Measurements from ENCODE around the gene KNG1. TPM values are rescaled to one million over a fixed set of nuclear protein-coding genes. Genes with fewer than 3 reads are reported as not detected.
A peak's percentile ranks its signal among the peaks of the same experiment; 100 is the strongest.
"Not testable (repeated sequence)": the region's sequence is repeated elsewhere in the genome, so short reads cannot be mapped to it uniquely, and the experiment has no call there.

Gene KNG1
- polyA plus RNA-seq, 1 donor, result not detected

DNA sequence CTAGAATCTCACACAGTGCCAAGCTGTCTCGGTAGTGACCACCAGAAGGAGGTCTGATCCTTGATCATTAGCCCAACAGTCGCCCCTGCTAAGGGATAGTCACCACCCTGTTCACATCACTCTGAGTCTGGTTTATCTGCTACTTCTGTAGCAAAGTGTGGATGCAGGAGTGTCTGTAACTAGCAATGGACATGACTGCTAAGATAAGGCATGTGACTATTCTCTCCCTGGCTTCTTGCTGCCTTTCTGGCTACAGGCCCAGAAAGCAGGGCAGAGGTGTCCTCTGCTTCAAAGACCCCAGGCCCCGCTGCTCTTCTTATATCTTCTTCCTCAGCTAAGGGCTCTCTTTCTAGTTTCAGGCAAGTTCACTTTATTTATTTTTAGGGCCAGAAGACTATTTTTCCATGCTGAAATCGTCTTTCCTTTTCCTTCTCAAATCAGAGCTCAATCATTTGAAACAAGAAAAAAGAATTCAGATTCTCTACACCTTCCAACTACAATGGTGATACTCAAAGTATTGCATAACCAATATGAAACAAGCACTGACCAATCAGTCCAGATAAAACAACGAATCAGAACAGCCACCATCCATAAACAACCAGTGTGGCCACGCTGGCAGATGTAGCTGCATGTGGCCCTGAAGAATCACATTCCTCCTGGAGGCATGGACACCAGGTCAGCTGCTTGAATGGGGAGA is 8.0 kb upstream of the KNG1 start:
- no peak for DNase-seq (ENCODE audit: low read depth)

DNA sequence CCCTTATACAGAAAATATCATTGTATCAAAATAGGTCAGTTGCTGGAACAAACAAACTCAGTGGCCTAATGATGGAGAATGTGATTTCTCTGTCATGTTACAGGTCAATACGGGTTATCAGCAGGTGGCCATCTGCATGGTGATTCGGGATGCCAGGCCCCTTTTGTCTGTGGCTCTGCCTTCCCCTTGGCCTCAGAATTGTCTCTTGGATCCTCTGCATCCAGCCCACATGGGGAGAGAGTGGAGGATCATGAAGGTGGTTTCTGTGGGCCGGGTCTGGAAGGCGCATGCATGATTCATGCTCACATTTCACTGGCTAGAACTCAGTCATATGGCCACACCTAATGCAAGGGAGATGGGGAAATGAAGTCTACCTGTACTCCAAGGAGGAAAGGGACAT is 6.5 kb upstream of the KNG1 start:
- not testable (repeated sequence) for DNase-seq (ENCODE audit: low read depth)

DNA sequence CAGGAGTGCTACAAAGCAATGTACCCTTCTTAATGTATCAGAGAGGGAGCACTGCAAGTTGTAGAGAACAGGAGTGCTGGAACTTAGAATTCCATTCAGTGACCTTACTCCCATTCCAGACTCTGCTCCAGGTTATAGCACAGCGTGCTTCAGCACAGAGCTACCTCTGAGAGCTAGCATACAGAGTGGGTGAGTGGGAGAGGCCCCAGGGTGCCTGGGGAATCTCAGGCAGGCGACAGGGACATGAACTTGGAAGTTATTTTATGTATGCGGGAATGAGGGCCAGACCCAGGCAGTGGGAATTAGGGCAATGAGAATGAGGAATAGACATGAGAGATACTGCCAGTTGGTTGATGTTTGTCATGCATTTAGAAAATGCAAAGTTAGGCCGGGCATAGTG is 3.7 kb upstream of the KNG1 start:
- DNase-seq (ENCODE audit: low read depth), result no peak

DNA sequence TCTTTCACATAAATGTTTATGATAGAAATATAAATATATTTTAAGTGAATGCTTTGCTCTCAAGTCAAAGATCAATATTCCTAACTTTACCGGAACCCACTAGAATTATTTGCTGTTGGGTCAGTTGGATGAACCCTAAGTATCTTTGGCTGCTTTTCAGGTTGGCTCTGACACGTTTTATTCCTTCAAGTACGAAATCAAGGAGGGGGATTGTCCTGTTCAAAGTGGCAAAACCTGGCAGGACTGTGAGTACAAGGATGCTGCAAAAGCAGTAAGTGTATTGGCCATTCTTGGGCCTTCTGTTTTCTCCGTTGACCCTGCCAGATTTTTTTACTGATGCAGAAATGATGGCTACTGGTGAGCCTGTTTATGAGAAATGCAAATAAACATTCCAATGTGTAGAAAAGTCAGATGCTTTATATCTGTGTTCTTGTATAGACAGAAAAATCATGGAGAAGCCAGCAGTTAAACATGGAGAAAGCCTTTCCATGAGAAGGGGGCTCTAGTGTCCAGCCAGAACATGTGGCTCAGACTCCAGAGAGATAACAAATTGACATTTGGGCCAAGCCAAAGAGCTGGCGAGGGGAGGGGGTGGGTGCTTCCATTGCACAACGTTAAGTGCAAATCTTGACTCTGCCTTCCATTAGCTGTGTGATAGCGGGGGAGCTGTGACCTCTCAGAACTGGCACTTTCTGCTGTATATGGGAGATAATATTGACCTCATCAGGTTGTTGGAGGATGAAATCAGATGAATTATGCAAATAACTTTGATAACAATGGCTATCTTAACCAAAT is 3.0 kb downstream of the KNG1 start:
- DNase-seq (ENCODE audit: low read depth), result no peak

DNA sequence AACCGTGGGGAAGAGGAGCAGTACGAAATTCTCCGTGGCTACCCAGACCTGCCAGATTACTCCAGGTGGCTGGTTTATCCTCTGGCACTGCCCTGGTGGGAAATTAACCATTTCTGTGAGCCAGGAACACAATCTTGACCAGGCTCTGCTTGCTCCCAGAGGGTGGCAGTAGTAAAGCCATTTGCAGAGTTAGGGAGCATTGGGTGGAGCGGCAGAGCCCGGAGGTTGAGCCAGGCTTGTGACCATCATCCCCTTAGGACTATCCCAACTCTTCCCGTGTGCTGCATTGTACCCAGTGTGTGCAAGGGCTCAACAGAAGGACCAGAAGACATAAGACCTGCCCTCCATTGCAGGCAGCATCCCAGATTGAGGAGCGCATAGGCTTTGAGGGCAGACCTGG is 5.3 kb downstream of the KNG1 start:
- DNase-seq (ENCODE audit: low read depth), result no peak

DNA sequence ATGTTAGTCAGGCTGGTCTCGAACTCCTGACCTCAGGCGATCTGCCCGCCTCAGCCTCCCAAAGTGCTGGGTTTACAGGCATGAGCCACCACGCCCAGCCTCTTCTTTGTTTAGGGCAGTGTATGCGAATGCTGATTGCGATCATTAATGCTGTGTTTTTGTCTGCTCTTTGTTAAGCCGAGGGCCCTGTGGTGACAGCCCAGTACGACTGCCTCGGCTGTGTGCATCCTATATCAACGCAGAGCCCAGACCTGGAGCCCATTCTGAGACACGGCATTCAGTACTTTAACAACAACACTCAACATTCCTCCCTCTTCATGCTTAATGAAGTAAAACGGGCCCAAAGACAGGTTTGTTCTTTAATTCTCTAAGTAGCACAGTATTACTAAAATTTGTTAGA is 7.8 kb downstream of the KNG1 start:
- no peak for DNase-seq (ENCODE audit: low read depth)

DNA sequence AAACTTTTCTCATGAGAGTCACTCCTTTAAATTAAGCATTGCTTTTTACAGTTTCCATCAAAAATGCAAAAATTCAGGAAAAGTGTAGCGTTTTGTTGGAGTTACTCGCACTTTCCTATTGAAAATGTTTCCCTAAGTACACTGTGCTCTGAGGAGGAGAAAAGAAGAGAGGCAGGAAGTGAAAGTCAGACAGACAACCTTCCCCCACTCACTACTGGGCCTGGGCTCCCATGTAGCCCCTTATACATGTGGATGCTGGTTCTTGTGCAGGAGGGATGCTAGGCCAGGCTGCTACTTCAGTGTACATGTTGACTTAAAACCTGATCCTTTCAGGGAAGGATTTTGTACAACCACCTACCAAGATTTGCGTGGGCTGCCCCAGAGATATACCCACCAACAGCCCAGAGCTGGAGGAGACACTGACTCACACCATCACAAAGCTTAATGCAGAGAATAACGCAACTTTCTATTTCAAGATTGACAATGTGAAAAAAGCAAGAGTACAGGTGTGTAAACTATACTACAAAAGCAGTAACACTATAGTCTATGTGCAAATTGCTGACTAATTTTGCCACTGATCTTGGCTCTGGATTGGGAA is 15.1 kb downstream of the KNG1 start:
- DNase-seq (ENCODE audit: low read depth), result no peak

DNA sequence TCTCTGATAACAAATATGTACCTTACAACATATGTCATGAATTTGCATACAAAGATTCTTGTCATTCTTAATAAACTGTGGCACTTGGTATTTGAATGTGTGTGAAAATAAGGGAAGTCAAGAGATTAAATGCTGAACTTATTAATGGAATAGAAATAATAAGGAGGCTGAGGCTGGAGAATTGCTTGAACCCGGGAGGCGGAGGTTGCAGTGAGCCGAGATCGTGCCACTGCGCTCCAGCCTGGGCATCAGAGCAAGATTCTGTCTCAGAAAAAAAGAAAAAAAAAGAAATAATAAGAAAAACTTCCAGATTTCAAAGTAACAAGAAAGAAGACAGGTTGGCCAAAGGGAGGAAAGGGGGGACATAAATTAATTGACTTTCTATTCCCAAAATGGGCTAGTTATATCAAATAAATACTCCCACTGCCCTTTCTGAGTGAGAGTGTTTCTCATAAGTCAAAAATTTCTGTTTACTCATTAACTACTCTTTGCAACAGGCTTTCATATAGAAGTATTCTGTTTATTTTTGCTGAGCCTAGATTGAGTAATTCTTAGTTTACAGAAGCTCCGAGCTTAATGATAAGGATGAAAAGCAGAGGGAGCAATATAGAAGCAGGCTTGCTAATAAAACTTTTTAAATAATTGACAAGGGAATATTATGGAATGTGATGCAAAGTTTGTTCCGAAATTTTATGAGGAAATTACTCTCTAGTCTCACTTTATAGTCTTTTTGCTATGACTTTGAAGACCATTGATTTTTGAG is 25.6 kb downstream of the KNG1 start:
- DNase-seq (ENCODE audit: low read depth), result no peak

DNA sequence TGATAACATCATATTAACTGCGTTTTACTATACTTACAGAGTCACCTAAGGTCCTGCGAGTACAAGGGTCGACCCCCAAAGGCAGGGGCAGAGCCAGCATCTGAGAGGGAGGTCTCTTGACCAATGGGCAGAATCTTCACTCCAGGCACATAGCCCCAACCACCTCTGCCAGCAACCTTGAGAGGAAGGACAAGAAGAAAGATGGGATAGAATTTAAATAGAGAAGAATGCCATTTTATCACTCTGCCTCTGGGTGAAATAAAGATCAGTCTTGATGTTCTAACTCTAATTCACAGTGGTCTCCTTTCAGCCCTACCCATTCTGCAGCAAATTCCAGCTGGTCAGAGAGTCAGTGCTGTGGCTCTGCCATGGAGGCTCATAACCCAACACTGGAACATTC is 26.5 kb downstream of the KNG1 start:
- no peak for DNase-seq (ENCODE audit: low read depth)

DNA sequence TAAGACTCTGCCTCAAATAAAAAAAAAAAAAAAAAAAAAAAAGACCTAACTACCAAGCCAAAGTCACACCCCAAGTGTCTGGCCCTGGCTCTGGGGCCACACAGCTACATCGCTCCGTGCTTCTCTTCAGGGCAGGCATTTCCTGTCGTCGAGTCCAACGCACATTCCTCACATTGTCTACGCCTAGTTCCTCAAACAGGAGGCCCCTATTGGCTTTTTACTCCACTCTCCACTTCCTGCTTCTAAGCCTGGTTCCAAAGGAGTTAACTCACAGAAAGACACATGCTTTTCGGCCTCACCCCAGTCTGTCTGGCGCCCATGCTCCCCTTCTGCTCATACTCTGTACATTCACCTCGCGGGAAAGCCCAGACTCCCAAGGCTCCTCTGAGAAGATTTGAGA is 28.8 kb downstream of the KNG1 start:
- DNase-seq (ENCODE audit: low read depth), result peak; percentile 9

DNA sequence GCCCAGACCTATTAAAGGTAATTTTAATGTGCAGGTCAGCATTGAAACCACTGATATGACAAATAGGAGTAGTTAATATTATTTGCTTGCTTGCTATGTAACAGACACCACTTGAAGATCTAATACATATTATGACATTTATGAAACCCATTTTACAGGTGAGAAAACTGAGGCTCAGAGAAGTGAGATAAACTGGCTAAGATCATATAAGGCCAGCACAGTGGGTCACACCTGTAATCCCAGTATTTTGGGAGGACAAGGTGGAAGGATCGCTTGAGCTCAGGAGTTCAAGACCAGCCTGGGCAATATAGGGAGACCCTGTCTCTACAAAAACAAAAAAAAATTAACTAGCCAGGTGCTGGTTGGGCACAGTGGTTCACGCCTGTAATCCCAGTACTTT is 33.2 kb downstream of the KNG1 start:
- no peak for DNase-seq (ENCODE audit: low read depth)

DNA sequence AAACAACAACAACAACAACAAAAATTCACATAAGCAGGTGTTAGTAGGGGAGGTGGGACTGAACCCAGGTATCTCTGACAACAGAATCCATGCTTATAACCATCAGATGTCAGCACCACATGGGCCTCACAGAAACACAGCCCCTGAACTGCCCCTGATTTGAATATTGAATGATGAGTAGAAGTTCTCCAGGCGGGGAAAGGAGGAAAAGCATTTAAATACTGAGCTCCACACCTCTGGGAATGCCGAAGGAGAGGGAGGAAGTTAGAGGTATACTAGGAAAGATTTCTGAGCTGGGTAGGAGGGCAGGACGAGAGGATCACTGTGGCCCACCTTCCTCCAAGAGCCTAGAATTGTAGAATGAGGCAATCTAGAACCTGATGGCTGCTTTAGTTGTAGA is 34.3 kb downstream of the KNG1 start:
- DNase-seq (ENCODE audit: low read depth), result no peak

DNA sequence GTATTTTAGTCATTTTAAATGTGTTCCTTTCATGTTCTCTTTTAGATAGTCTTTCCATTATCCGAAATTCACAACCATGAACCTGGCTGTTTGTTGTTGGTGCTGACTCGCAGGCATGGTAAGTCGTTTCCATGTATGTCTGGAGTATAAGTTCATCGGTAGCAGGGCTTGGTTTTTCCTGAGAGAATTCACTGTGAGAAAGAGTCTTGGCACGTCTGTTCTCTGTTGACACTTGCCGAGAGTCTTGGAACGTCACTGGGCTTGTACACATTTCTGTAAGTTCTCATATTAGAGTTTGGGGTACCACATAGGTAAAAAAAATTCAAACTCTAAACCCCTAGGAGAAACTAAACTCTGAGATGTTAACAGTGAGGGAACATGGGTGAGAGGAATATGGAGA is 36.8 kb downstream of the KNG1 start:
- no peak for DNase-seq (ENCODE audit: low read depth)

DNA sequence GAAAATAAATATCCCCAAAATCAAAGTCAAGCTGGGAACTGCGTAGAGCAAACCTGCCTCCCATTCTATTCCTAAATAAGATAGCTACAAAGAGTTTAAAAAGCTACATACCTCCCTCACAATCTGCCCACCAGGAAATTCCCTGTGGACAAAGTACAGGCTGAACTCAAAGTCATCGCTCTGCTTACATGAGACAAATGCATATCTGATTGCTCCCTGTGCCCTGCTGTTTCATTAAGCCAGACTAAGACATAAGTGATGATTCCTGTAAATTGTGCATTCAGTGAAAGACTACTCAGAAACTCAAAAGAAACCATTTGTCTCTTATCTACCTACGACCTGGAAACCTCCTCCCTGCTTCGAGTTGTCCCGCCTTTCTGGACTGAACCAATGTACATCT is 37.7 kb downstream of the KNG1 start:
- DNase-seq (ENCODE audit: low read depth), result no peak

DNA sequence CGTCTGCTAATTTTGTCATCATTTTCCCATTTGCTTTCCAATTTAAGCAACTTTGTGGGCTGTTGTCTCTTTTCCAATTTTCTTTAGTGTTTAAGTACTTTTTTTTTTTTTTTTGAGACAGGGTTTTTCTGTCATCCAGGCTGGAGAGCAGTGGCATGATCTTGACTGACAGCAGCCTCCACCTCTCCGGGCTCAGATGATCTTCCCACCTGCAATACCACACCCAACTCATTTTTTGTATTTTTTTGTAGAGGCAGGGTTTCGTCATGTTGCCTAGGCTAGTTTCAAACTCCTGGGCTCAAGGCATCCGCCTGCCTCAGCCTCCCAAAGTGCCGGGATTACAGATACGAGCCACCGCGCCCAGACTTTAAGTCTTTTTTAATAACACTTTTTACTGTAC is 40.1 kb downstream of the KNG1 start:
- no peak for DNase-seq (ENCODE audit: low read depth)

DNA sequence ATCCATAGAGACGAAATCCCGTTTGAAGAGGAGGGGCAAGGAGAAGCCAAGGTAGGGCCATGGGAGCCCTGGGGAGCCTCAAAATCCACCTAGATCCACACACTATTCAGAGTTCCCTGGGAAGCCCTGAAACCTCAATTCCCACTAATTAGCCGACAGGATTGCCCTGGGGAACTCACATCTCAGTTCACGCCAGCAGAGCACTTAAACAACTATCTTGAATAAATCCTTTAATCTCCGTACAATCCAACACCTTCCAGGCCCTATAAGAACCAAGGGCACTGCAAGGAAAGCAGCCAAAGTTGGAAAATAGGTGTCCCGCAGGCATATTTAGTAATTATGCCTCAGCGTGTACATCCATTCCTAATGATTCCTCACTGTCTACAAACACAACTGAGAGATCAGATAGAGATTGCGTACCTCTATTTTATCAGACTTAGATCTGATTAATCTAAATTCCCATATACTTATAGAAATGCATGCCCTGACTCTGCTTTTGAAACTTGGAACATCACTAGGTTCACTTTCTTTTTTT is 40.6 kb downstream of the KNG1 start:
- DNase-seq (ENCODE audit: low read depth), result no peak

DNA sequence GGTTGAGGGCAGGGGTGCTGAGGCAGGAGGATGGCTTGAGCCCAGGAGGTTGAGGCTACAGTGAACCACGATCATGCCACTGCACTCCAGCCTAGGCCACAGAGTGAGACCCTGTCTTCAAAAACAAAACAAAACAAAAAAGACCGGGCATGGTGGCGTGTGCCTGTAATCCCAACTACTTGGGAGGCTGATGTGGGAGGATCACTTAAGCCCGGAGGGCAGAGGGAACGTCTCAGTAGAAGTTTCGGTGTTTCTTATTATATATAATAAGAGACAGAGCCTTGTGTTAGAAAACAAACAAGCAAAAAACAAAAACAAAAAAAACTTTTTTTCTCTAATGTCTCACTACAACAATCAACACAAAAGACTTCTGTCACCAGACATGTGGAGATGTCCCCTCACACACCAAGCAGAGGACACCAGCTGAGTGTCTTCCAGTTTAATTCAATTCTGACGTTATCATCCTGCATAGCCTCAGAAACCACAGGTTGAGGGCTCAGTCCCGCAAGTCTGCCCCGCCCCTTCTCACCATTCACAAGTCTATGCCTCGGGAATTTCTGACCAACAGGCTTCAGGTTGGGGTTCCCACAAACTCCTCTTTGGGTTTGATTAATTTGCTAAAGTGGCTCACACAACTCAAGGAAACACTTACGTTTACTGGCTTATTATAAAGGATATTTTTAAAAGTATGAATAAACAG is 42.2 kb downstream of the KNG1 start:
- no peak for DNase-seq (ENCODE audit: low read depth)

DNA sequence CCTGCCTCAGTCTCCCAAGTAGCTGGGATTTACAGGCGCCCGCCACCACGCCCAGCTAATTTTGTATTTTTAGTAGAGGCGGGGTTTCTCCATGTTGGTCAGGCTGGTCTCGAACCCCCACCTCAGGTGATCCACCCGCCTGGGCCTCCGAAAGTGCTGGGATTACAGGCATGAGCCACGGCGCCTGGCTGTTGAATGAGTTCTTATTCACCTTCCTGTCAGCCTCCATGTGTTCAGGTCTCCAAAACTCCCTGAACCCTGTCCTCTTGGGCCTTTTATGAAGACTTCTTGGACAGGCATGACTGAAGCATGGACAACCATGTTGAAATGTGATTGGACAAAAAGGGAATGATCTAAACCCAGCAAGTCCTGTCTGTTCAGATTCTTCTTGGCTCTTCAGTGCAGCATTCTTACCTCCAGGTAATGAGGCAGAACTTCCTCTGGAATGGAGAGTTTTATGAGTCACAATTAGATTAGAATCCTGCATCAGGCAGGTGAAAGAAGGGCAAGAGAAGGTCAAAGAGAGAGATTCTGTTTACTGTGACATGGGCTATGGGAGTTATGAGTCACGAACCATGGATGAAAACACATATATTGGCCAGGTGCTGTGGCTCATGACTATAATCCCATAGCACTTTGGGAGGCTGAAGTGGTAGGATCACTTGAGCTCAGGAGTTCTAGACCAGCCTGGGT is 43.1 kb downstream of the KNG1 start:
- DNase-seq (ENCODE audit: low read depth), result no peak

DNA sequence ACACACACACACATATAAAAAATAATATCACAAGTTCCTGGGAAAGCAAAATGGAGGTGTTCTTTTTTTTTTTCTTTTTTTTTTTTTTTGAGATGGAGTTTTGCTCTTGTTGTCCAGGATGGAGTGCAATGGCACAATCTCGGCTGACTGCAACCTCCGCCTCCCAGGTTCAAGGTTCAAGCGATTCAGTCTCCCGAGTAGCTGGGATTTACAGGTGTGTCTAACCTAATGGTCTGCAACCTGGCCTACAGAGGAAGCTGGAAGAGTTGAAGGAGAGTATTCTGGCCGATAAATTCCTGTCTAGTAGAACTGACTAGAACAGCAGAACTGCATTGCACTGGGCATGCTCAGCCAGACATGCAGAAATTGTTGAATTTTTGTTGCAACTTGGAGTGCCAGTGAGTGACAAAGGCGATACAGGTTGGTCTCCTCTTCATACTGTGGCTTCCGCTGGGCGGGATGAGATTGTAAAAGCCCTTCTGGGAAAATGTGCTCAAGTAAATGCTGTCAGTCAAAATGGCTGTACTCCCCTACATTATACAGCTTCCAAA is 43.8 kb downstream of the KNG1 start:
- DNase-seq (ENCODE audit: low read depth), result no peak

DNA sequence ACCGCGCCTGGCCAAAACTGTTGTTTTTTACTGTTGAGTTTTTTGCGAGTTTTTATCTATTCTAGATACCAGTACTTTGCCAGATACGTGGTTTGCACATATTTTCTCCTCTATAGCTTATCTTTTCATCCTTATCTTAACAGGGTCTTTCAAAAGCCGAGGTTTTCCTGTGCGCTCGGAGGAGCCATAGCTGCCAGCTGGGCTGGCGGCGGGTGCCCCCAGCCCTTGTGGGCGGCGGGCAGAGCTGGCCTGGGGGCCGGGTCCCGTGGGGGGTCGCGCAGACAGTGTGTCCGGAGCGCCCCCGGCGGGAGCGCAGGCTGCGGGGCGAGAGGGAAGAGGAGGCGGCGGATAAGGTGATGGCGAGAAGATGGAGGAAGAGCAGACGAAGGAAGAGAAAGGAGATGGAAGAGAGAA is 55.1 kb downstream of the KNG1 start:
- DNase-seq (ENCODE audit: low read depth), result no peak

Measured in forelimb muscle (tissue), 1 donor.